GM19023 (cell line): ENCODE measurements around the gene RPL7L1.

ENCODE experiments used
- ATAC-seq: cut with Tn5 transposase; IDR thresholded peaks from one replicate; pipeline ENCODE4 v1.9.1; 2021; ENCODE audit warnings: mild to moderate bottlenecking, moderate library complexity; ENCODE audit not compliant: unreplicated experiment

RPL7L1 gene

DNA sequence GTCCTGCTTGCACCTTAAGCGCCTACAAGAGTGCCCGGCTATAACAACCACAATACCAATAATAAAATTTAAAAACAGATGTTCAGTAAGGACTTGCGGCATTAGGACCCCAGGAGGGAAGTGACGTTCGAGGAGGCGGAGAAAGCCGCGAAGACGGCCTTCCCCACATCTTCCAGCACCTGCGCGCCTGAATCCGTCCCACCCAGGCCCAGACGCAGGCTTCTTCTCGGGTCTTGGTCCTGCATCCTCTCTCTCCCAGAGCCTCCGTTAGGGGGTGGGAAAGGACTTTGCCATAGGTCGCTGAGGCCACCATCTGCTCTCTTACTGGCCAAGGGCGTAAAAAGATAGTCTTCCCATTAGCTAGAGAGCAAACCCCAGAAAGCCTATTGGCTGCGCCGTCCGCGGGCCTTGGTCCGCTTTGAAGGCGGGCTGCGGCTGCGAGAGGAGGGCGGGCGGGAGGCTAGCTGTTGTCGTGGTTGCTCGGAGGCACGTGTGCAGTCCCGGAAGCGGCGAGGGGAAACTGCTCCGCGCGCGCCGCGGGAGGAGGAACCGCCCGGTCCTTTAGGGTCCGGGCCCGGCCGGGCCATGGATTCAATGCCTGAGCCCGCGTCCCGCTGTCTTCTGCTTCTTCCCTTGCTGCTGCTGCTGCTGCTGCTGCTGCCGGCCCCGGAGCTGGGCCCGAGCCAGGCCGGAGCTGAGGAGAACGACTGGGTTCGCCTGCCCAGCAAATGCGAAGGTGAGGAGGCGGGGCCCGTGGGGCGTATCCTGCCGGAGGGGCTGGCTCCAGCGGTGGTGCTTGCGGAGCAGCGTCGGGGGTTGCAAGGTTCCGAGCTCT lies 49.8 kb downstream of the RPL7L1 start, which contains the start of gene CNPY3:
CNPY3 (plus strand) TSS at position 495 of the 835 bp plus-strand sequence; CDS start at position 586, 91 bp downstream.
- ATAC-seq = peak; percentile 76

DNA sequence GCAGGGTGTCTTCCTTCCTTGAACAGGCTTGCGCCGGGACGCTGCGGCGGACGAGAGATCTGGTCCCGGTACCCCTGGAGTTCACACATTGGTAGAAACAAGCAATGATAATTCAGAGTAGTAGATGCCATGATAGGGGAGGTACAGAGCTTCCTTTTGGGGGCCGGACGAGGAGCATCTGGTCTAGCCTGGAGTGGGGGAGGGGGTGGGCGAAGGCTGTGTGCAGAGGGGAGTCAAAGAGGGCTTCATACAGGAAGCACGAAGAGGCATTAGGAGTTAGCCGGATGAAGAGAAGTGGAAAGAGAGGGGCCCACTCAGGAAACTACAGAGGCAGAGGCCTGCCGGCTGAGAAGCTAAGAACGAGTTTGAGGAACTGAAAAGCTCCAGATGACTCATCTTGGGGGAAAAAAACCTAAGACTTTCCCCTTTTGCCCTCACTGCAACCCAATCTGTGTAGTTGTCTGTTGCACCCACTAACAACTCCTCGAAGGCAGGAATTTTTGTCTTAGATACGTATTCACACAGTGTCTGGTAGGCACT lies 50.5 kb downstream of the RPL7L1 start:
- peak; percentile 41 for ATAC-seq

GRCh38 chr6:42932412-42932811 lies 53.0 kb downstream of the RPL7L1 start:
- ATAC-seq = no peak

- ATAC-seq = no peak
Measured at GRCh38 chr6:42933205-42933604, 53.8 kb downstream of the RPL7L1 start.

- ATAC-seq = no peak
Measured at GRCh38 chr6:42935322-42935721, 55.9 kb downstream of the RPL7L1 start.

DNA sequence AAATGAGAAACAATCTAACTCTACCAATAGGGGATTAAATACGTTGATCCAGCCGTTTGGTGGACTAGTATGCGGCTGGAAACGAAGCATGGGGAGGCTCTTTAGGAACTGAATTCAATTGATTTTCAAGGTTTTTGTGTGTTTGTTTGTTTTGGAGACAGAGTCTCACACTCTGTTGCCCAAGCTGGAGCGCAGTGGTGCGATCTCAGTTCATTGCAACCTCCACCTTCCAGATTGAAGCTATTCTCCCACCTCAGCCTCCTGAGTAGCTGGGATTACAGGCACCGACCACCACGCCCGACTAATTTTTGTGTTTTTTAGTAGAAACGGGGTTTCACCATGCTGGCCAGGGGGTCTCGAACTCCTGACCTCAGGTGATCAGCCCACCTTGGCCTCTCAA lies 57.0 kb downstream of the RPL7L1 start:
- no peak for ATAC-seq

GRCh38 chr6:42937548-42938427 lies 58.4 kb downstream of the RPL7L1 start:
- no peak for ATAC-seq

DNA sequence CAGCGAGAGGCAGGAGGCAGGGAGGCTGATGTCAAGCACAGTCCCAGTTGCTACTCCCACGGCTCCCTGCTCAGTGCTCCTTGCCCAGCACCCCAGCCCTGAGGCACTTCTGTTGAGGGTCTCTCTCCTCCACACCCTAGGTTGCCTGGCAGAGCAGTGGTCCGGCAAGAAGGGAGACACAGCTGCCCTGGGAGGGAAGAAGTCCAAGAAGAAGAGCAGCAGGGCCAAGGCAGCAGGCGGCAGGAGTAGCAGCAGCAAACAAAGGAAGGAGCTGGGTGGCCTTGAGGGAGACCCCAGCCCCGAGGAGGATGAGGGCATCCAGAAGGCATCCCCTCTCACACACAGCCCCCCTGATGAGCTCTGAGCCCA lies 59.0 kb downstream of the RPL7L1 start:
- ATAC-seq = no peak

DNA sequence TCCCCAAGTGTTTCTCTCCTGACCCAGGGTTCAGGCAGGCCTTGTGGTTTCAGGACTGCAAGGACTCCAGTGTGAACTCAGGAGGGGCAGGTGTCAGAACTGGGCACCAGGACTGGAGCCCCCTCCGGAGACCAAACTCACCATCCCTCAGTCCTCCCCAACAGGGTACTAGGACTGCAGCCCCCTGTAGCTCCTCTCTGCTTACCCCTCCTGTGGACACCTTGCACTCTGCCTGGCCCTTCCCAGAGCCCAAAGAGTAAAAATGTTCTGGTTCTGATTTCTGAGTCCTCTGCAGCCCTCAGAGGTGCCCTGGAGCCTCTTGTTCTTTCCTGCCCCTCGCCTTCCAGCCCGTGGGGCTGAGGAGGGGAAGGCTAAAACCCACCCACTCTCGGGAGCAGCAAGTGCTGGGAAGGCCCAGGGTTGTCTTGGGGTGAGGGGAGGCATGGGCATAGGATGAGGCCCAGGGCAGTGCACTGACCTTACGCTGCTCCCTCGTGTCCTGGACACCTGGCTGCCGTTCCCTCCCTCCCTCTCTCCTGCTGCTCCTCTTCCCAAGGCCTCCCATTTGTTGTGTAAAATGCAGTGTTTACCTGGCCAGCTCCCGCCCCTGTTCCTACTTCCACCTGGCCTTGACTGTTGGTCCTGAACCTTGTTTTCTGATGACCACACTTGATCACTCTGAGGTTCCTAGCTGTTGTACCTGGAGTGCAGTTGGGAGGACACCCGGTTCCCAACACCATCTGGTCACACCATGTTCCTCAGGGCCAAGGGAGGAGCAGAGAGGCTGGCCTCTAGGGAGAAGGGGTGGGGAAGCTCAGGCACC lies 59.8 kb downstream of the RPL7L1 start:
- ATAC-seq = no peak
